Measurements from ENCODE around the gene PPL.
"Not testable (repeated sequence)": the region's sequence is repeated elsewhere in the genome, so short reads cannot be mapped to it uniquely, and the experiment has no call there.

The PPL gene

GRCh38 chr16:4958510-4959438, 21.8 kb upstream of the PPL start:
- no peak for DNase-seq

GRCh38 chr16:4957720-4958509, 21.0 kb upstream of the PPL start, which contains the start of gene SEC14L5:
Gene SEC14L5, plus strand, starts transcription at chr16:4958330. Its CDS starts 994 bp downstream, at chr16:4959324.
- DNase-seq: peak; percentile 92

GRCh38 chr16:4957420-4957719, 20.4 kb upstream of the PPL start:
- no peak for DNase-seq

GRCh38 chr16:4954714-4955113, 17.8 kb upstream of the PPL start:
- no peak for DNase-seq

GRCh38 chr16:4951583-4951982, 14.6 kb upstream of the PPL start:
- DNase-seq: not testable (repeated sequence)

GRCh38 chr16:4949986-4950385, 13.0 kb upstream of the PPL start:
- no peak for DNase-seq

GRCh38 chr16:4948903-4949766, 12.2 kb upstream of the PPL start:
- DNase-seq: no peak

- no peak for DNase-seq
Measured at GRCh38 chr16:4947722-4948503, 11.0 kb upstream of the PPL start.

GRCh38 chr16:4946917-4947316, 10.0 kb upstream of the PPL start:
- DNase-seq: no peak

GRCh38 chr16:4945560-4946502, 8.9 kb upstream of the PPL start:
- DNase-seq: no peak

GRCh38 chr16:4944333-4945281, 7.7 kb upstream of the PPL start:
- no peak for DNase-seq

GRCh38 chr16:4942481-4942880, 5.5 kb upstream of the PPL start:
- no peak for DNase-seq

GRCh38 chr16:4940719-4941118, 3.8 kb upstream of the PPL start:
- no peak for DNase-seq

GRCh38 chr16:4938683-4939030, 1.7 kb upstream of the PPL start:
- DNase-seq: no peak

GRCh38 chr16:4937782-4938682, 1.1 kb upstream of the PPL start:
- no peak for DNase-seq

- no peak for DNase-seq
Measured at GRCh38 chr16:4936181-4936990, 562 bp downstream of the PPL start.

- DNase-seq: no peak
Measured at GRCh38 chr16:4935241-4935855, 1.6 kb downstream of the PPL start.

GRCh38 chr16:4934591-4934990, 2.4 kb downstream of the PPL start:
- DNase-seq: no peak

Measured in CD4-positive, alpha-beta T cell treated with Interleukin-12 subunit alpha and Interleukin-12 subunit beta, for 1 hour (primary cell).